H9 (cell line): Measurements from ENCODE around the gene SLX4IP. TPM values are rescaled to one million over a fixed set of nuclear protein-coding genes. Genes with fewer than 3 reads are reported as not detected.

Experiments
- DNase-seq: peaks from one replicate; pipeline ENCODE4 v3.0.0-alpha.2; 2017
- H2AFZ ChIP-seq: one replicate; pipeline ENCODE4 v1.6.1; 2013; ENCODE audit warnings: mild to moderate bottlenecking, low read length, control low read depth, moderate library complexity
- H2AK5ac ChIP-seq: 2 replicates; pipeline ENCODE4 v1.6.1; 2013; ENCODE audit warnings: low read length, control low read depth, mixed read lengths; ENCODE audit not compliant: insufficient read length
- H2BK120ac ChIP-seq: one replicate; pipeline ENCODE4 v1.6.1; 2013; ENCODE audit warnings: low read depth, mild to moderate bottlenecking, low read length, control low read depth, inconsistent platforms; ENCODE audit not compliant: poor library complexity, severe bottlenecking
- H2BK12ac ChIP-seq: 2 replicates; pipeline ENCODE4 v1.6.1; 2013; ENCODE audit warnings: low read length, control low read depth, mixed read lengths, low read depth; ENCODE audit not compliant: insufficient read length
- H2BK15ac ChIP-seq: 2 replicates; pipeline ENCODE4 v1.6.1; 2013; ENCODE audit warnings: low read depth, low read length, control low read depth
- H2BK20ac ChIP-seq: one replicate; pipeline ENCODE4 v1.6.1; 2013; ENCODE audit warnings: low read depth, mild to moderate bottlenecking, low read length, control low read depth, inconsistent platforms; ENCODE audit not compliant: poor library complexity, severe bottlenecking
- H2BK5ac ChIP-seq: 2 replicates; pipeline ENCODE4 v1.6.1; 2013; ENCODE audit warnings: low read length, control low read depth, mixed read lengths; ENCODE audit not compliant: insufficient read length
- H3K14ac ChIP-seq: 2 replicates; pipeline ENCODE4 v1.6.1; 2013; ENCODE audit warnings: low read length, control low read depth; ENCODE audit not compliant: insufficient read depth
- H3K18ac ChIP-seq: 2 replicates; pipeline ENCODE4 v1.6.1; 2013; ENCODE audit warnings: low read depth, mild to moderate bottlenecking, mixed read lengths, low read length, control low read depth; ENCODE audit not compliant: insufficient read length
- H3K23ac ChIP-seq: 2 replicates; pipeline ENCODE4 v1.6.1; 2013; ENCODE audit warnings: low read length, control low read depth, mixed read lengths, low read depth; ENCODE audit not compliant: insufficient read length
- H3K23me2 ChIP-seq: 2 replicates; pipeline ENCODE4 v1.6.1; 2013; ENCODE audit warnings: low read depth, mild to moderate bottlenecking, mixed read lengths, low read length, control low read depth; ENCODE audit not compliant: insufficient read length, poor library complexity, severe bottlenecking
- H3K27ac ChIP-seq: 2 replicates; pipeline ENCODE4 v1.5.1; 2013; ENCODE audit warnings: low read length, control low read depth, mixed read lengths, low read depth; ENCODE audit not compliant: insufficient read length
- H3K27me3 ChIP-seq: 2 replicates; pipeline ENCODE4 v1.6.1; 2013; ENCODE audit warnings: low read length, control low read depth, inconsistent platforms; ENCODE audit not compliant: insufficient read depth
- H3K4ac ChIP-seq: 2 replicates; pipeline ENCODE4 v1.6.1; 2013; ENCODE audit warnings: low read depth, mild to moderate bottlenecking, control low read depth, inconsistent platforms, low read length, moderate library complexity
- H3K4me1 ChIP-seq: 2 replicates; pipeline ENCODE4 v1.6.1; 2013; ENCODE audit warnings: low read length, control low read depth, inconsistent platforms; ENCODE audit not compliant: insufficient read depth
- H3K4me2 ChIP-seq: 2 replicates; pipeline ENCODE4 v1.6.1; 2013; ENCODE audit warnings: low read length, control low read depth, mixed read lengths; ENCODE audit not compliant: insufficient read length, insufficient read depth
- H3K56ac ChIP-seq: 2 replicates; pipeline ENCODE4 v1.6.1; 2013; ENCODE audit warnings: low read depth, mild to moderate bottlenecking, mixed read lengths, low read length, control low read depth; ENCODE audit not compliant: insufficient read length
- H3K79me1 ChIP-seq: 2 replicates; pipeline ENCODE4 v1.6.1; 2013; ENCODE audit warnings: low read depth, mild to moderate bottlenecking, moderate library complexity, low read length, control low read depth, inconsistent platforms; ENCODE audit not compliant: insufficient read depth, poor library complexity, severe bottlenecking
- H3K79me2 ChIP-seq: 2 replicates; pipeline ENCODE4 v1.6.1; 2013; ENCODE audit warnings: low read length, control low read depth, inconsistent platforms; ENCODE audit not compliant: insufficient read depth
- H3K9ac ChIP-seq: 2 replicates; pipeline ENCODE4 v1.6.1; 2013; ENCODE audit warnings: low read length, control low read depth, mixed read lengths; ENCODE audit not compliant: insufficient read length; ENCODE audit errors: extremely low read depth
- H3K9me3 ChIP-seq: one replicate; pipeline ENCODE4 v1.6.1; 2013; ENCODE audit warnings: low read depth, low read length, inconsistent platforms; ENCODE audit not compliant: control insufficient read depth
- H3T11ph ChIP-seq: one replicate; pipeline ENCODE4 v1.6.1; 2013; ENCODE audit warnings: mild to moderate bottlenecking, low read length, control low read depth, inconsistent platforms
- H4K20me1 ChIP-seq: one replicate; pipeline ENCODE4 v1.6.1; 2013; ENCODE audit not compliant: control insufficient read depth, insufficient read length, insufficient read depth
- H4K5ac ChIP-seq: 2 replicates; pipeline ENCODE4 v1.6.1; 2013; ENCODE audit warnings: low read depth, mild to moderate bottlenecking, mixed read lengths, low read length, control low read depth; ENCODE audit not compliant: insufficient read length
- H4K8ac ChIP-seq: replicated peaks from 2 replicates; pipeline ENCODE4 v1.6.1; 2013; ENCODE audit warnings: low read length, control low read depth, mixed read lengths, low read depth; ENCODE audit not compliant: insufficient read length
- H4K91ac ChIP-seq: 2 replicates; pipeline ENCODE4 v1.6.1; 2013; ENCODE audit warnings: low read depth, mild to moderate bottlenecking, moderate library complexity, mixed read lengths, low read length, control low read depth; ENCODE audit not compliant: insufficient read length
- H3K27ac Mint-ChIP-seq, 3 experiments: 2 replicates in 2 of 3; 3 replicates in 1 of 3; pipeline ENCODE4 v1.8.0; 2020 to 2021; ENCODE audit warnings: mixed read lengths in 3 of 3, mild to moderate bottlenecking in 1 of 3, moderate library complexity in 1 of 3
- H3K27me3 Mint-ChIP-seq: 2 replicates; pipeline ENCODE4 v1.8.0; 2021; ENCODE audit warnings: low read depth, mild to moderate bottlenecking, moderate library complexity, mixed read lengths
- H3K36me3 Mint-ChIP-seq, 3 experiments: 2 replicates in 2 of 3; 3 replicates in 1 of 3; pipeline ENCODE4 v1.8.0; 2020 to 2021; ENCODE audit warnings: low read depth in 3 of 3, mixed read lengths in 3 of 3; ENCODE audit not compliant: insufficient read depth in 1 of 3
- H3K4me1 Mint-ChIP-seq, 2 experiments: 2 replicates each; pipeline ENCODE4 v1.8.0; 2020; ENCODE audit warnings: mixed read lengths in 2 of 2
- H3K4me3 Mint-ChIP-seq, 2 experiments: 2 replicates in 1 of 2; 3 replicates in 1 of 2; pipeline ENCODE4 v1.8.0; 2020 to 2021; ENCODE audit warnings: mild to moderate bottlenecking in 2 of 2, mixed read lengths in 2 of 2, moderate library complexity in 1 of 2
- H3K9me3 Mint-ChIP-seq, 2 experiments: 2 replicates in 1 of 2; 3 replicates in 1 of 2; pipeline ENCODE4 v1.8.0; 2020; ENCODE audit warnings: mild to moderate bottlenecking in 2 of 2, mixed read lengths in 2 of 2, moderate library complexity in 1 of 2
- CTCF ChIP-seq: fragments of 200-600 bp; sonication (generic); conservative IDR thresholded peaks from 3 replicates; pipeline ENCODE4 v1.8.0; 2021; ENCODE audit warnings: antibody characterized with exemption, mild to moderate bottlenecking
- WGBS: extraction: QIAGEN DNeasy Blood & Tissue Kit; methylation state at CpG from one replicate; pipeline ENCODE4 v1.1.7; 2013; ENCODE audit warnings: missing lambda C conversion rate, low lambda C conversion rate, mixed read lengths; ENCODE audit not compliant: insufficient read length; ENCODE audit errors: extremely low coverage; 5-methylcytosine and 5-hydroxymethylcytosine counted together
- total RNA-seq: library from RNA; stranded (reverse); gene quantifications from 2 replicates; pipeline ENCODE4 v1.2.1, GENCODE V29; 2021

Gene SLX4IP
- total RNA-seq, 1 experiment from 2014 or later, result 7.9 TPM

GRCh38 chr20:10662151-10662550 is 227.0 kb downstream of the SLX4IP start:
- peaks cover 32% of the 10 kb centered on the region for H3K4me1 ChIP-seq
- H3K4ac ChIP-seq, result no peak overlapping the region

More at GRCh38 chr20:10662151-10662550, 227.0 kb downstream of the SLX4IP start:
- Histone ChIP-seq H3K27ac (no peak overlapping the region), H3K23me2 (no peaks in the 10 kb centered on the region), H3K18ac (no peak overlapping the region), H4K8ac (no peak overlapping the region), H3K56ac (no peak overlapping the region), H3K4me2 (no peak overlapping the region), H3K9me3 (no peaks in the 10 kb centered on the region), H2BK12ac (no peak overlapping the region), H3T11ph (no peak overlapping the region), H3K27me3 (no peaks in the 10 kb centered on the region), H2BK120ac (no peak overlapping the region), H2BK5ac (no peak overlapping the region), H2AK5ac (no peak overlapping the region), H3K79me2 (peaks cover 4% of the 10 kb centered on the region; the same call in 1 of the 2 replicates), H4K91ac (no peak overlapping the region), H3K9ac (no peak overlapping the region), H2BK15ac (no peak overlapping the region), H3K23ac (no peak overlapping the region), H4K20me1 (no peaks in the 10 kb centered on the region), H2AFZ (no peak overlapping the region), H3K14ac (no peak overlapping the region), H2BK20ac (no peak overlapping the region), H3K79me1 (peaks cover 4% of the 10 kb centered on the region), H4K5ac (no peak overlapping the region)
- Mint-ChIP-seq H3K27ac (0 out of 7 replicates have a peak overlapping the region, but pooled peaks of 1 of the 3 experiments have one; percentile 19), H3K36me3 (peaks cover 54 to 78% (median 60%) of the 10 kb centered on the region in 3 experiments), H3K9me3 (no peaks in the 10 kb centered on the region; a peak in 1 of 5 replicates), H3K27me3 (no peaks in the 10 kb centered on the region; the same call in 1 of the 2 replicates), H3K4me3 (no peak overlapping the region), H3K4me1 (peaks cover 79 to 82% of the 10 kb centered on the region in 2 experiments)
- DNase-seq, result peak; percentile 6
- WGBS, result no CpG with 5 or more reads among the region's 5 CpGs
- no peak for TF ChIP-seq CTCF
